GM18868 (cell line): ENCODE data around the gene MIX23.

ENCODE experiments used
- ATAC-seq: cut with Tn5 transposase; IDR thresholded peaks from one replicate; pipeline ENCODE4 v1.9.1; 2021; ENCODE audit warnings: mild to moderate bottlenecking, moderate library complexity; ENCODE audit not compliant: unreplicated experiment

Gene MIX23

GRCh38 chr3:122353215-122353614, 29.8 kb downstream of the MIX23 start:
- no peak for ATAC-seq

GRCh38 chr3:122351612-122352011, 31.4 kb downstream of the MIX23 start:
- ATAC-seq, result no peak

GRCh38 chr3:122350814-122351418, 32.1 kb downstream of the MIX23 start:
- no peak for ATAC-seq

DNA sequence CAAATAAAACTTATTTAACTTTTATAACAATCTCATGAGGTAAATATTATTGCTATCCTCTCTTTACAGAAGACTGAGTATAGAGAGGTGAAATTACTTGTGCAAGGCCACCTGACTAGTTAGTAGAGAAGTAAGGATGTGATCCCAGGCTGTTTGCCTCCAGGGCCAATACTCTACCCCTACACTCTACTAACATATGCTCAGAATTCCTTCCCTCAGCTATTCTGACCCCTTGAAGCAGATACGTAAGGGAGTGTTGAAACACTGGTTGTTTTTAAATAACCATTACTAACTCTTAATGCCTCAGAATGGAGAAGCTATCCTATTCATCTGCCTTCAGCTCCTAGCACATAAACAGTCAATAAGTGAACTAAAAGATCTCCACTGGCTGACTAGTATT, 33.9 kb downstream of the MIX23 start:
- ATAC-seq, result no peak

DNA sequence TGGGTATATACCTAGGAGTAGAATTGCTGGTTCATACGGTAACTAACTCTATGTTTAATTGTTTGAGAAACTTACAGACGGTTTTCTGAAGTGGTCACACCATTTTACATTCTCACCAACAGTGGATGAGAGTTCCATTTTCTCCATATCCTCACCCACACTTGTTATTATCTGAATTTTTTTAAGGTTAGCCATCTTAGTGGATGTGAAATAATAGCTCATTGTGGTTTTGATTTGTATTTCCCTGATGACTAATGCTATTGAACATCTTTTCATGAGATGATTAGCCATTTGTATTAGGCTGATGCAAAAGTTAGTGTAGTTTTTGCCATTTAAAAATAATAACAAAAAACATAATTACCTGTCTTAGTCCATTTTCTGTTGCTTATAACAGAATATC, 39.4 kb downstream of the MIX23 start:
- no peak for ATAC-seq

GRCh38 chr3:122342803-122343202, 40.2 kb downstream of the MIX23 start:
- ATAC-seq, result no peak

GRCh38 chr3:122332551-122332950, 50.5 kb downstream of the MIX23 start:
- ATAC-seq, result no peak

GRCh38 chr3:122331886-122332285, 51.1 kb downstream of the MIX23 start:
- ATAC-seq, result no peak

GRCh38 chr3:122325769-122326168, 57.3 kb downstream of the MIX23 start:
- no peak for ATAC-seq

DNA sequence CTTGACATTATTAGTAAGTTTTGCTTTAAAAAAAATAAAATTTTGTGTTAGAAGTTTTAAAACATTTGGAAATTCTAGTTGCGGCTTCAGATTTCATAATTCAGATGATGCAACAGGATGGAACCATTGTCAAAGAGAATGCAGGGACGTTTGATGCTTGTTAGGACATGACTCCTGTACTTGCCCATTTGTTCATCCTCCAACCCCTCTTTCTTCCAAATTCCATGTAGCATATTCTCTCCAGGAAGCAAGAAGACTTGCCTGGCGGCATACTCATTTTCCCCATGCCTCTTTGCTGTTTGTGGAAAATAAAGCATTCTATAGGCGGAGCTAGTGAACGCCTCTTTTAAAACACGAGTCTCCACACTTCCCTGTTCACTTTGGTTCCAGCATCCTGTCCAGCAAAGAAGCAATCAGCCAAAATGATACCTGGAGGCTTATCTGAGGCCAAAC, 58.1 kb downstream of the MIX23 start, which contains the start of gene CSTA:
CSTA (plus strand) TSS at position 378 of the 453 bp plus-strand sequence; CDS start at position 423, 45 bp downstream.
- ATAC-seq, result no peak

DNA sequence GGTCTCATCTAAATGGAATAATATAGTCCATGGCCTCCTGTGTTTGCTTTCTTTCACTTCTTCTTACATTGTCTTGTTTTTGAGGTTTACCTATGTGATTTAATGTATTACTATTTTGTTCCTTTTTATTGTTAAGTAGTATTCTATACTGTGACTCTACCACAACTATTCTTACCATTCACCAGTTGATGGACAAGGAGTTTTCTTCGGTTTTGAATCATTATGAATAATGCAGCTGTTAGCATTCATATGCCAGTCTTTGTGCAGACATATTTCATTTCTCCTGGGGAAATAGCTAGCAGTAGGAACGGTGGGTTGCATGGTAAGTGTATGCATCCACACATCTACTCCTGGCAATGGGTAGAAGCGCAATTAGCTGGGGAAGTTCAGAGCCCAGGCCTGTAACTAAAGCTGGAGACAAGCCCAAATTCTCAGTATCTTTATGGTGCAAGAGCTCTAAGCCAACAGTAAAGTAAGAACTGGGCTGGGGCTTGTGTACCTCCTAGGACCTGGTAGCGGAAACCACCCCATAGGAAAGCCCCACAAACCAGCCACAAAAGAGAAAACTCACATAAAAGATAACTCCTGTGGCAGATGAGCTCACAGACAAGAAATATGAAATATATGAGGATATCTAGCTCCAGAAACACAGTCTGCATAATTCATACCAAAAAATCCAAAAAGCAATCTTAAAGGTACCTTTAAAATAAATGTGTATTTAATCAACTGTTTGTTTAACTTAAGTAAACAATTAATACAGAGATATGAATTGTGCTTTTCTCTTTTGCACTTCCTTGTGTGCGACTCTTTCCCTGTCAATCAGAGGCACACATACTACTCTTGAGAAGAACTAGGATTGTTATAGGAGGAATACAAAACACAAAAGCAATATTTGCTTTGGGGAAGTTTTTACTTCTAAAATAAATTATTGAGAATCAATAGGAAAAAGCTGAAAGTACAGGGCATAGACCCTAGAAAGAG, 60.6 kb downstream of the MIX23 start:
- ATAC-seq, result peak; percentile 92

DNA sequence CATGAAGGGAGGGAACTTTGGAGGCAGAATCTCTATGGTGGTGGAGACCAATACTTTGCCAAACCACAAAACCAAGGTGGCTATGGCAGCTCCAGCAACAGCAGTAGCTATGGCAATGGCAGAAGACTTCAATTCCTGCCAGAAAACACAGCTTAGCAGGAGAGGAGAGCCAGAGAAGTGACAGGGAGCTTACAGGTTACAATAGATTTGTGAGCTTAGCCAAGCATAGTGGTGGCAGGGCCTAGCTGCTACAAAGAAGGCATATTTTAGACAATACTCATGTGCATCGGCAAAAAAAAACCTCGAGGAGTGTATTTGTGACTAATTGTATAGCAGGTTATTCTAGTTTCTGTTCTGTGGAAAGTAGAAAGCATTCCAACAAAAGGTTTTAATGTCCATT, 64.4 kb downstream of the MIX23 start:
- no peak for ATAC-seq

GRCh38 chr3:122316368-122316767, 66.7 kb downstream of the MIX23 start:
- ATAC-seq, result no peak

DNA sequence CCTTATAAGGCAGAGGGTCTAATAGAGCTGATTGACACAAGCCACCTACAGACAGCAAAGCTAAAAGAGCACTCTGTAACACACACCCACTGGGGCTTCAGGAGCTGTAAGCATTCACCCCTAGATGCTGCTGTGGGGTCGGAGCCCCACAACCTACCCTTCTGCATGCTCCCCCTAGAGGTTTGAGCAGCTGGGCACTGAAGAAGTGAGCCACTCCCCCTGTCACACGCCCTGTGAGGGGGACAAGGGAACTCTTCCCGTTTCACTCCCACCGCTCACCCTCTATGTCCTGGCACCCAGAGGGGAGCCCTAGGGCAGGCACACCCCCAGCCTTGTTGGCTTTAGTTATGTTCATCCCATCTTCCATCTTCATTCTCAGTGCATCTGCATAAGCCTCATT, 67.4 kb downstream of the MIX23 start:
- no peak for ATAC-seq

DNA sequence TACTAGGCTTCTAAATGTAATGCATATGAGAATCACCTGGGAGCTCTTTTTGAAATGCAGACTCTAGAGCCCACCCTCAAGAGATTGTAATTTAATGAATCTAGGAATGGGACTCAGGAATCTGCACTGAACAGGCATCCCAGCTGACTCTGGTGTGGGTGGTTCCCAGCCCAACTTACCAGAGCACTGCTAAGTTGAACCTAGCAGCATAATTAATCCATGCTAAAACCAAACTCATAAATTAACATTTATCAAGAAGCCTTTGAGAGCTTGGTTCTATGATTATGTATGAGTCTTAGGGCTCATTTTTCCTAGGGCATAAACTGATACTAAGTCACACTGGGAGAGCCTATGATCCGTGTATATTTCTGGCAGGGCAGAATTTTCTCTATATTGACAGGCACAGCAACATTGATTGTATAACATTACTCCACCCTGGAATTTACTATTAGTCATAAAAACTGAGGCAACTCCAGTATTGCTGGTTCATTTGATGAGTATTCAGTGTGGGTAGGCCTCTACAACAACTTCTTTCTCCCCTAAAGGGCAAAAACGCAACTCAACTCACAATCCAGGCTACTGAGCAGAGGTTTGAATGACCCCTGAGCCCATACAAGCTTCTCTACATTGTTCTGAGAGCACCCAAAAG, 68.7 kb downstream of the MIX23 start:
- no peak for ATAC-seq

GRCh38 chr3:122313281-122313680, 69.8 kb downstream of the MIX23 start:
- no peak for ATAC-seq

DNA sequence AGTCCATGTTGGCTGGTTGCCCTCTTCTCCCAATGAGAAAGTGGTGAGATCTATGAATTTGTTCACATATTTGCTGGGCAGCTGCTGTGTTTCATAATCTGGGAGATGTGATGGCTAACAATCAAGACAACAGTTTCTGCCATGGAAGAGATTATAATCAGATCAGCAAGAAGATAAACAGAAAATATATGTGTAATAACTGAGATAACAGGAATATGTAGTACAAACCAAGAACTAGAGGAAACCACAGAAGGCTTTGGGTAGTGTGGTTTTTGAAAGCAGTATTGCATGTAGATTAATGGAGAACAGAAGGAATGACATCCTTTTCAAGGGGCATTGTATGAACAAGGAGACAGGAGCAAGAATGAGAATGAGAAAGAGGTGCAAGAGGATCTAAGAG, 70.2 kb downstream of the MIX23 start:
- ATAC-seq, result no peak

GRCh38 chr3:122310361-122310760, 72.7 kb downstream of the MIX23 start:
- no peak for ATAC-seq
